ENCODE data around the gene FAM222A.
A peak's percentile ranks its signal among the peaks of the same experiment; 100 is the strongest.

Gene FAM222A

DNA sequence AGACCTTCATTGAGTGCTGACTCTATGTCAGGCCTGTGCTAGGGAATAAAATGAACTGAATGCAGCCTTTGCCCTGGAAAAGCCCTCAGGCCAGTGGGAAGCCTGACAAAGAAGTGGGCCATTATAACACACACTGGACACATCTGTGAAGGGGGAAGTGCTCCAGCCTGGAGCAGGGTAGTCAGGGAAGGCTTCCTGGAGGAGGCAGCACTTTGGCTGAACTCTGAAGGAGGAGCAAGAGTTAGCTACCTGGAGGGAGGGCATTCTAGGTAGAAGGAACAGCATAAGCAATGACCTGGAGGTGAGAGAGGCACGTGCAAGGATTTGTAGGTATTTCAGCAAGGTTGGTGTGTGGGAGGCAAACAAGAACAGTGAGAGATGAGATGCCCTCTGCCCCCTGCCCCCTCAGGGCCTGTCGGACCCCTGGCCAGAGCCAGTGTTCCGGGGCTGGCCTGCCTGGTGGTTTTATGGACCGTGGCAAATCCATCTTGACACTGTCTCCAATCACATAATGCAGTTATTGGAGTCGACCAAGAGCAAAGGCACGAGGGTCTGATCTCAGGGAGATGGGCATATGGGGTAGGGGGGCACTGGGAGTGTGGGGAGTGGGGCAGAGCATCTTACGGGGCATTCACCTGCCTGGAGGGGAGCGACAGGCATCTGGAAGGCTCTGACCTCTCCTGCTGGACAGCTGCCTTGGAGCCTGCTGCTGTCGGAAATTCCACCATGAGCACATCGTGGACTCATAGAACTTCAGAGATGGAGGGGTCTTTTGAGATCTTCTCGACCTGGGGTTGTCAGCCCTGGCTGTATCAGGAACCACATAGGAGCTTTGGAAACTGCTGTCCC lies 2.7 kb upstream of the FAM222A start:
- DNase-seq (ENCODE audit: low read depth): no peak

DNA sequence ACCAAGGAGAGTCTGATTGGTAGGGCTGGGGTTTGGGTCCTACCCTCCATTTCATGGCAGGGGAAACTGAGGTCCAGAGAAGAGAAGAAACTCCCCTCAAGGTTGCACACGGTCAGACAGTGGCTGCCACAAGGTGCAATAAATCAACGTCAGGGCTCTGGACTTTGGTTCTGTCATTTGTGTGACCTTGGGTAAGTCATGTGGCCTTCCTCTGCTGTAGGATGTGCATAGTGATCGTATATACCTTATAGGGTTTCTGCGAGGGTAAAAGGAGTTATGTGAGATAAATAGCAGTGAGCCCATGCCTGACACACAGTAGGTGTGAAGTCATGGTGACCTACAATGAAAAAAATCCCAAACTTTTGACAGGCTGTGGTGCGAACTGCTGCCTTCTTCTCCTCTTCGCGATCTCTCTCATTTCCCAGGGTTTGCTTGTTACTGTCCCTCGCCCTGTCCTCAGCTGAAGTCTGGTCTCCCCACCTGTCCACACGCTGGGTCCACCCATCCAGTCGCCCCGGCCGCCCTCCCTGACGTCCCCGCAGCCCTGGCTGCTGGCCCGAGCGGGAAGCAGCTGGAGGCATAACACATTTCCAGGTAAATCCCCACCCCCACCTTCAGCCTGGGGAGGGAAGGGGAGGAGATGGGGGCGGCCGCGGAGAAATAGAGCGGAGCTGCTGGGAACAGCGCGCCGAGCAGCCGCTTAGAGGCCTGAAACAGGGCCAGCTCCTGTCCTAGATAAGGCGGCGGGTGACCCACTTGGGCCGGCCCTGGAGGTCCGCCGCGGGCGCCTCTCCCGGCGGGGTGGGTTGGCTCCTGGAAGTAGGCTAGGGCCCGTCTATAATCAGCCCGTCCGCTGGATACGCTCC lies 1.8 kb upstream of the FAM222A start:
- no peak for DNase-seq (ENCODE audit: low read depth)

DNA sequence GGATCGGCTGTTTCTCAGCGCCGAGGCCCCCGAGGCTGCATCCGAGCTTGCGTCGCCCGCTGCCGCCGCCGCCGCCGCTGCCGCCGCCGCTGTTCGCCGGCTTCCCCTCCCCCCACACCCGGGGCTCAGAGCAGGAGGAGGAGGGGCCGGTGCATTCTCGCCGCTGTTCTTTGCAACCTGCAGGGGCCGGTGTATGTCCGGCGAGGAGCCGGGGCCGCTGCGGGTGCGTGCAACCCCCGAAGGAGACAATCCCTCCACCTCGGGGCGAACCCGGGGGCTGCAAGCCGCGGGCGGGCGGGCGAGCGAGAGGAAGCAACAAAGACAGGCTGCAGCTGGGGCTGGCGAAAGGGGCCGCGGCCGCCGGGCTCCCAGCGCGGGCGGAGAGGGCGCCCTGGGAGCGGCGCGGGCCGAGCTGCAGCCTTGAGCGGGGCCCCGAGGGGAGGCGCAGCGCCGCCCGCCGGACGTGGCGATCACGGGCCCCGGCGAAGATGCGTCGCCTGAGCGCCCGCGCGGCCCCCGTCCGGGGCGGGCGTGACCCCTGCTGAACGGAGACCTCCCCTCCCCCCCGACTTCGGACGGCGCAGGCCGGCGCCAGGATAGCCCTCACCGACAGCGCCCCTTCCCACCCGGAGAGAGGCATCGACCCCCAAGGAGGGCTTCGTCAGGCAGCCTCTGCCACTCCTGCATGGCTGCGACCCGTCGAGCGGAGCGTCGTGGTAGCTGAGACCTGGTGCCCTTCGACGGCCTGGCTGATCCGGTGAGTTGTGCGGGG lies 702 bp downstream of the FAM222A start:
- peak; percentile 44 for DNase-seq (ENCODE audit: low read depth)

DNA sequence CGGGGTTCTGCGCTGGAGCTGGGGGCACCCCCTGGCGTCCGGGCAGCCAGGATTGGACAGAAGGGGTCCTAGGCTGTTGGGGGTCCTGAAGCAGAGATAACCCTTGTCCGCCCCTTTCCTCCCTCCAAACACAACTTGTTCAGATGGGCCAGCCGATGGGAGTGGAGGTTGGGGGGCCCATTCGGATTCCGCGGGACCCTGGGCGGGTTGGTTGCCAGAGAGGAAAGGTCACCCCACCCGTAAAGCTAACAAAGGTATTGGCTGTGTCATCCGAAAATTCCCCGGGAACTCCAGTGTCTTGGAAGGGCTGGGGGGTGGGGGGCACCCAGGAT lies 1.3 kb downstream of the FAM222A start:
- no peak for DNase-seq (ENCODE audit: low read depth)

DNA sequence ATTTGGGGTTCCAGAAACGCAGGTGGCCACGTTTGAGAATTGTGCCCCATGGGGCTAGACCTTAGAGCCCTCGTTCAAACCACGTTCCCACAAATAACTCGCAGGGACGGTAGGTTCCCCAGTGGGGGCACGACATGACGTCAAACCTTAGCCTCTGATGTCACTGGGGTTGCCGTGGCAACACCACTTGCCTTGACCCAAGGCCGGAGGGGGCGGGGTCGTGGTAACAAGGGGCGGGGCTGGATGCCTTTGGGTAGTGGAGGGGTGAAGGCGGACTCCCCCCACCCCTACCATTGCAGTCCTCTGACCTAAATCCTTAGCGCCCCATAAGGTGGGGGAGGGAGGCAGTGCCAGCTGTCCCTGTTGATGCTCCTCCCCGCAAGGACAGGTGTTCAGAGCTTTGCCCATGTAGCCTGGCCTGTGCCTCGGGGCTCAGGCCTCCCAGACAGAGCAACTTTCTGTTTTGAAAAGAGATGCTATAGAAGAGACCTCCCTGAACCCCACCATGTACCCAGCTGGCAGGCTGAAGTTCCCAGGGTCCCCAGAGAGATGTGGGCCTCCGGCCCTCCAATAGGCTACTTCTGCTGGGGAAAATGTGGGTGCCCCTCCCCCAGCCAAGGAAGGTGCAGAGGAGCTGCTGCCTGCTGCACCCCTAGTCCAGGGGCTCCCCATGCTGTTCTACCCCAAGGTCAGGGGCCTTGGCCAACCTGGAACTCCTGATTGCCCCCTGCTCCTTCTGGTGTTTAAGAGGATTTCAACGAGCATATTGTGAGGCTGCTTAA lies 1.9 kb downstream of the FAM222A start:
- DNase-seq (ENCODE audit: low read depth): no peak

DNA sequence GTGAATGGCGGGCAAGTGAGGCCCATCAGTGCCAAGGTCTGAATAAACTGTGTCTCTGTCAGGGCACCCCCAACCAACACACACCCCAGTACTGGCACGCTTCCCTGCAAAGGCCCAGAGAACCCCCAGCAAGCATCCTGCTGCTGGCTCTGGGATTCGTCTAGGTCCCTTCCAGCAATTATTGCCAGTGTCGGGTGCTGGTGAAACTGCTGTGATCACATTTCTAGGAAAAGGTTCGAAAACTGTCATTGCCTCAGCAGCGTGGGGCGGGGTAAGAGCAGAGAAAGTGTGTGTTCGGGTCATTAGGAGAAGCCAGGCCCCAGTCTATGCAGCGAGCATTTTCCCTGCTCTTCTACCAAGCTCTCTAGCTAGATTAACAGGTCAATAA lies 2.5 kb downstream of the FAM222A start:
- no peak for DNase-seq (ENCODE audit: low read depth)

DNA sequence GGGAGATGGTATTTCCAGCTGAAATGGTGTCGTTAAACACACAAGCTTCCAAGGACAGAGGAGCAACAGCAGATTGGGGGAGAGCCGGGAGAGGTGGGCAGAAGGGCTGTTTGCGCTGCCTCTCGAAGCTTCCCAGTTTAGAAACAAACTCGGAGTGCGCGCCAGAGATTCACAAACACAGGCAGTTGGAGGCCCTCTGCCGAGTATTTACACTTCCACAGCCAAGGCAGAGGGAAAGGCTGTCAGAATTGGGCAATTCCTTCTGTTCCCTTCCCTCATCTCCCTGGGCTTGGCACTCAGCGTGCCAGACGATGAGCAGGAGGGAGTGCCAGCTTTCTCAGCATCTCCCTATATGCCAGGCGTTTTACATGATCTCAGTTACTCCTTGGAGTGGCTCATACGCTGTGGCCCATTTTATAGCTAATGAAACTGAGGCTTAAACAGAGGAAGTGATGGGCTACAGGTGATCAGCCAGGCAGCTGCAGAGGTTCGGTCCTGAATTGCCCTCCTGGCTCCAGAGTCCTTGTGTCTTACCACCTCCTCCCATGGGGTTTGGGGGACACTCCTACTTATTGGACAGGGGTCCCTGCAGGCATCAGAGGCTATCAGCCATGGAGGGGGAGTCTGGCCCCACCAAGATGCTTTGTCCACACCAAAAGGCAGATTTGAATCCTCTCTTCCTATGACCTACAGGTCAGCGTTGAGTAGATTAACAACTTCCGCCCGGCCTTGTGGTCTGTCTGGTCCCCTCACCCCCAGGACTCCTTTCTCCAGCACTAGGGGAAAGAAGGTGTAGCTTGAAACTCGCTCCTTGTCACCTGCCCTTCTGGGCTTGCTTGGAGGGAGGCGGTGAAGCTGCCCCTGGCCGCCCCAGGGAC lies 3.1 kb downstream of the FAM222A start:
- DNase-seq (ENCODE audit: low read depth): no peak

GRCh38 chr12:109717390-109718357 lies 4.0 kb downstream of the FAM222A start:
- no peak for DNase-seq (ENCODE audit: low read depth)

- no peak for DNase-seq (ENCODE audit: low read depth)
Observed at GRCh38 chr12:109718390-109718789, 4.8 kb downstream of the FAM222A start.

- DNase-seq (ENCODE audit: low read depth): no peak
Observed at GRCh38 chr12:109719123-109720022, 5.7 kb downstream of the FAM222A start.

GRCh38 chr12:109720152-109720856 lies 6.7 kb downstream of the FAM222A start:
- DNase-seq (ENCODE audit: low read depth): no peak

GRCh38 chr12:109720857-109721189 lies 7.2 kb downstream of the FAM222A start:
- no peak for DNase-seq (ENCODE audit: low read depth)

GRCh38 chr12:109721276-109721675 lies 7.7 kb downstream of the FAM222A start:
- no peak for DNase-seq (ENCODE audit: low read depth)

DNA sequence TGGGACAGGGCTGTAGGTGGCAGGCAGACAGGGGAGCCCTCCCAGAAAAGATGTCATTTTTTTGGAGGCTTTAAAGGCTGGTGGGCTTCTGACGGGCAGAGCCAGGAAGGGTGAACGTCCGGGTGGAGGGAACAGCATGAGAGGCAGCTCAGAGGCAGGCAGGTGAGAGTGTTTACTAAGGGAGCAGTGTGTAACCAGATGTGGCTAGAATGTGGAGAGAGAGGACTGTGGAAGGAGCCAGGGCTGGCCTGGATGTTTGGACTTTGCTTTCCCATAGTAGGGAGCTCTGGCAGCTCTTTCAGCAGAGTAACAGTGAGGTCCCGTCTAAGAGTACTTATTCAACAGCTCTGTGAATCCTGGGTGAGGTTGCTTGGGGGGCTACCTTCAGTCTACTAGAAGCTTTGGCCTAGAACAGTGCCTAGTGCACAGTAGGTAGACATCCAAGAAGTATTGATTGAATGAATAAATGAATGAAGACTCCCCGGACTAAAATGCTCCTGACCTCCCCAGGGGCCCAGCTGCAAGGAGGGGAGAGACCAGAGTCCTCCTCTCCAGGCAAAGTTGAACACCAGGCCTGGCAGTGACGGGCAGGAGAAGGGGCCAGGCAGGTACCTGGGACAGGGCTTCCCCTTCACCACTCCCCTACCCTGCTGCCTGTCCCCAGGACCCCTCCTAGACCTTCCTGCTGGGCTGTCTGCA lies 8.5 kb downstream of the FAM222A start:
- DNase-seq (ENCODE audit: low read depth): no peak

DNA sequence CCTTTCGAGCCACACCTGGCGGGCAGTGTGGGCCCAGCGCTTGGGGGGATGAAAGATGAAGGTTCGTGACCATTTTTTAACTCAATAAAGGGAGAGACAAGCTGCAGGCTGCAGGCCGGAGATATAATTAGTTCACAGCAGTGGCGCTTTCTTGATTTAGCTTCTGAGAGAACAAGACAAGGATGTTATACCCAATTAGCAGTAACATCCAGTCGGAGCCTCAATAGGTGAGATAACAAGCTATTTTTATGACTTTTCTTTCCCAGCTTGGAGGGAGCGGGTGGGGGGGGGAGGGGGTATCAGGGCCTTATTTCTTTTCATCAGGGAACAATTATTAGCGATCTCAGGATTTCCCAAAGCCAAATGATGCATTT lies 9.1 kb downstream of the FAM222A start:
- no peak for DNase-seq (ENCODE audit: low read depth)

DNA sequence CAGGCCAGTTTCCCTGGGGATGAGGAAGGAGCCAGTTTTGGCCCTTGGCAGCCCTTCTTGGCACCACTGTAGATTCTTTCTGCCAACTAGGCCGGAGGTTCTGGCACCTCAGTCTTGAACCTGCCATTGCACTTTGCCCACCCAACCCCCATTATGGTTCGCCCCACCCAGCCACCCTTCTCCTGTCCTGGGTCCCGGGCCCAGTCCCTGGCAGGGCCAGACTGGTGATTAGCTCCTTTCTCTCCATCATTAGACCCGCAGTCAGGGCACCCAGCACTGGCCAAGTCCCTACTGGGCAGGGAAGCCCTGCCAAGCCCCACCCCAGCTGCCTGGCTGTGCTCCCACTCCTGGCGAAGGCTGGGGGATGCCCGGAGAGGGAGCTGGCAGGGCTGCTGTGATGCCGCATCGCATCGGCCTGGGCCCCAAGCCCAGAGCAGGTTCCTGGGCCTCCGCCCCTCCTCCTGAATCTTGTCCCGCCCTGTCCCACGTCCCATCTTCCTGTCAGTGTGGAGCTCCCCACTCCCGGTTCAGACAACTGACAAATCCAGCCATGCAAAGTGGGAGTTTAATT lies 9.8 kb downstream of the FAM222A start:
- no peak for DNase-seq (ENCODE audit: low read depth)

GRCh38 chr12:109724321-109724892 lies 10.8 kb downstream of the FAM222A start:
- DNase-seq (ENCODE audit: low read depth): no peak
